AG20443 (cell line): ENCODE measurements around the gene RANBP2.

Experiments used
- DNase-seq: peaks from one replicate; pipeline ENCODE4 v3.0.0; 2012; ENCODE audit warnings: low spot score, mixed read lengths

The RANBP2 gene

DNA sequence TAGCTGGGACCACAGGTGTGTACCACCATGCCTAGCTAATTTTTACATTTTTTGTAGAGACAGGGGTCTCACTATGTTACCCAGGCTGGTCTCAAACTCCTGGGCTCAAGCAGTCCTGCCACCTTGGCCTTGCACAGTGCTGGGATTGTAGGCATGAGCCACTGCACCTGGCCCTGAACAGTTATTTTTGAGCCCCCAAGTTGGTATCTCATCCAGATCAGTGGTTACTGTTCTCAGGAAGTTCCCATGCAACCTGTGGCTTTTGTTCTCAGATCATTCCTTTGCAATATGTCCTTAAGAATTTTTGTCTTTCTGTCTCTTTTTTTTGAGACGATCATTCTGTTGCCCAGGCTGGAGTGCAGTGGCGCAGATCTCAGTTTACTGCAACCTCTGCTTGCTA is 59.6 kb downstream of the RANBP2 start:
- DNase-seq, result no peak

DNA sequence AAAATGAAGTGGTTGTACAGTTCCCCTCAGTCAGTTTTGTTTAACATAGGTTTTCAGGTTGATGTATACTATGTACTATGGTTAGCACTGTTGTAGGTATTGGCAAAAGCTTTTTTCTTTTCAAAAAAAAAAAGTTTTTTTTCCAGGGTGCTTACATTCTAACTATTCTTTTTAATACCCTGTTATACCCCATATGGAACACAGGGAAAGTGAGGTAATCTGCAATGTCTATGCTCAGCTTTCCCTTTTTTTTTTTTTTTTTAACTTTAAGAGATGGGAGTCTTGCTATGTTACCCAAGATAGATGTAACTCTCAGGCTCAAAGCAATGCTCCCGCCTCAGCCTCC is 66.7 kb downstream of the RANBP2 start:
- DNase-seq, result no peak

DNA sequence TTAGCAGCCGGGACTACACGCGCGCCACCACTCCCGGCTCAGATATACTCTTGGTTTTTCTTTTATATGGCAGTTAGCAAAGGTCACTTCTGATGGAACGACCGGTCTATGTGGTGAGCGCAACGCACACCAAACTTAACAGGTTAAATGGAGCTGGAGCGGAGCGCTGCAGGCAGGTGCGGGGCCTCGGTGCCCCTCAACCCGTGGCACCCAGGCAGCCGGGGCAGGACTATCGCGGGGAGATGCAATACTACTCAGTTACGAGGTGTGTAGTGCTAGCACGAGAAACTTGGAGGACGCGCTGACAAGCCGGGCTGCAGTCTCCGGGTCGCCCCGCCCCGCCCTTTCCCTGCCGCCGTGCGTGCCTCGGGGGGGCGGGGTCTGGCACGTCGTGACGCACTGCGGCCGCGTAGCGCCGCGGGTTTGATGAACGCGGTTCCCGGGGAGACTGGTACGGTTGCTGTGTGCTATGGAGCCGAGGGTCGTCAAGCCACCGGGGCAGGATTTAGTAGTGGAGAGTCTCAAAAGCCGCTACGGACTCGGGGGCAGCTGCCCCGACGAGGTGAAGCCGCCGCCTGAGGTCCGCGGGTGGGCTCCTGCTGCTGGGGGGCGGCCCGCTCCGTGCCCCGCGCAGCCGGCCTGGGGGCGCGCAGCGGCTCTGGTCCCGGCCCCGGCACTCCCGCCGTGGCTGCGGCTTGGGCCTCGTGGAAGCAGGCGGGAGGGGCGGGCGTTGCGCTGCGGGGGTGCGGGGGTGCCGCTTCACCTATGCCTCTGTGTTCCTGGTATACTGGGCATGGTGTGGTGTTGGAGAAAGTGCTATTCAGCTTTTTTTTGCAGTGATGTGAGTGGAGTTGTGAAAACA is 67.3 kb downstream of the RANBP2 start, which contains the start of gene CCDC138:
Gene CCDC138 (plus strand): TSS at position 418 of the 862 bp plus-strand sequence. CDS start 52 bp downstream, at position 470.
- DNase-seq, result peak; percentile 99

DNA sequence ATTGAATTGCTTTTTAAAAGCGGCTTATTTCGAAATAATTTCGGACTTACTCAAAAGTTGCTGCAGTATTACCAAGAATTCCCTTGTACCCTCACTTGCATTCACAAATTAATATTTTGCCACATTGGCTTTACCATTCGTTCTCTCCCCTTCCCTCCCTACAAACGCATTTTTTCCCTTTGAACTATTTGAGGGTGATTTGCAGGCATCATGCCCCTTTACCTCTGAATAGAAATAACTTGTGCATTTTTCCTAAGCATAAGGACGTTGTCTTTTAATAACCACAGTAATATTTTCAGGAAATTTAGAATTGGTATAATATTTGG is 67.9 kb downstream of the RANBP2 start:
- no peak for DNase-seq

DNA sequence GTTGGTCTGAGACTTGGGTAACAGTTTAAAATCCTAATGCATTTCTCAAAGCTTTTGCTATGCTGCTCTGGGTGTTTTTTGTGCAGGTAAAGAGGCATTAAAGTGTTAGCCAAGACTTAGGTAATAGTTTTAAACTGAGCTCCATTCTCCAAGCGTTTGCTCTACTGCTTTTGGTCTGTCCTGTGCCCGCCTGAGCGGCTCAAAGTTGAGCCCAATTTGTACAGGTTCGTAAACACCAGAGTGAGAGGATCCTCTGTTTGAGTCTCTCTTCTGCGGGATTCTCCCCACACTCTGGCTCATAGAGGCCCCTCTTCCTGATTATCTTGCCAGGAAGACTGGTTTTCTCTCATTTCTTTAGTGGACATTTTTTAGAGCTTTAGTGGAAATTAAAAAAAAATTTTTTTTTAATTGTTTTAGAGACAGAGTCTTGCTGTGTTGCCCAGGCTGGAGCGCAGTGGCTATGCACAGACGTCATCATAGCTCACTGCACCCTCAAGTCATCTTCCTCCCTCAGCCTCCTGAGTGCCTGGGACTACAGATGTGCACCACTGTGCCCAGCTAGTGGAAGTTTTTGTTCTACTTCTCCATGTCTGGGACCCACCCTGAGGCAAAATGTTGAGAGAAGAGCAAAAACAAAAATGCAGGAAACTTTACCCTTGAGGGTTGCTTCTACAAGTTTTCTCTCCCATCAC is 83.9 kb downstream of the RANBP2 start:
- DNase-seq, result no peak

DNA sequence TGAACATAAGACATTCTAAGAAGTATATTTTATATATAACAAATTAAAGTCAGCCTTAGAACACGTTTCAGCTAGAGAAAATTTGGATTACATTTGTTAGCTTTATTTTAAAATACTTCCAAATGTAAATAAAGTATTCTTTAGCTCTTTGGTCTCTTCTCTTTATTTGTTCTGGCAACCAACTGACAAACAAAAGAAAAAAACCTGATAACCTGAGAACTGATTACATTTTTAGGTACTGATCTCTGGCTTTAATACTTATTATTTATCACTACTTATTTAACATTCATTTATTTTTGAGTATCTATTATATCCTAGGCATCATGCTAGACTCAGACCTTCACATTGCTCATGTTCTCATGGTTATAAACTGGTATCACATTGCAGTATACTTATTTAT is 85.8 kb downstream of the RANBP2 start:
- no peak for DNase-seq

DNA sequence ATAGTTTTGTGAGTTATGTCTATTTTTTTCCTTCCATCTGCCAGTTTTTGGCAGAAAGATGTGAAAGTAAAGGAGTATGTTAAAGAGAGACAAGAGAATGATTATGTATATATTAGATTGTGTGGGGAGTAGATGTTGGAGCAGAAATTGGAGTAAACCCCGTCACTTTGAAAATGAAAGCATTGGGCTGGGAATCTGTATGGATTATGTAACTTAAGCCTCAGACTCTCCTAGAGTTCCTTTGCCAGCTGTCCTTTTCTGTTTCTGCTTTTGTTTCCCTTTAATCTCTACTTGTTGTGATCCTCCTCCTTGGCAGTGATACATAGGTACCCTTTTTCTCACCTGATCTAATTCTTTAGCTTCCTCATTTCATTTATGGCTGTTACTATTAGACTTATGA is 86.5 kb downstream of the RANBP2 start:
- no peak for DNase-seq

DNA sequence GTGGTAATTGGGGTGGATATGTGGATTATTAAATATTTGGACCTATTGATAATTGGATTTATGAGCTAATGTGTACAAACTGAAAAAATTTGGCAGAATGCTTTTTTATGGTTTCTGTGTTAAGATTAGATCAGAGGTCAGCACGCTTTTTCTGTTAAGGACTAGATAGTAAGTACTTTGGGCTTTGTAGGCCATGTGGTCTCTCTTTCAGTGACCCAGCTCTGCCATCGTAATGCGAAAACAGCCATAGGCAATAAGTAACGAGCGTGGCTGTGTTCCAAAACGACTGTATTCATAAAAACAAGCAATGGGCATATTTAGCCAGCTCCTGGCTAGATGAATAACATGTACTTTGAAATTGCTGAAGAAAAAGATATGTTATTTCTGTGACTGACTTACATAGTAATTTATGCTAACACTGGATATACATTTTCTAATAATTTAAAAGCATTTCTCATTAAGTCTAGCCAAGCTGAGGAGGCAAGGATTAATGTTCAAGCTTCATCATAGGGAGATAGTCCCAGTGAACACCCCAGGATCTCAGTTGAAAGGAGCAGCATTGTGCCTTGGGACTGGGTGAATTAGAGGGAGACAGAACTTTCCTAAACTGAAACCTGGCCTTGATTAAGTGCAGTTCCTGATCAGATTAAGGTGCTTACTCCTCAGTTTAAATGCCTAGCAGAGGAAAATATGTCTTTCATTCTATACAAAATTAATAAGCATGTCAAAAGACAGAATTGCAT is 87.3 kb downstream of the RANBP2 start:
- no peak for DNase-seq

DNA sequence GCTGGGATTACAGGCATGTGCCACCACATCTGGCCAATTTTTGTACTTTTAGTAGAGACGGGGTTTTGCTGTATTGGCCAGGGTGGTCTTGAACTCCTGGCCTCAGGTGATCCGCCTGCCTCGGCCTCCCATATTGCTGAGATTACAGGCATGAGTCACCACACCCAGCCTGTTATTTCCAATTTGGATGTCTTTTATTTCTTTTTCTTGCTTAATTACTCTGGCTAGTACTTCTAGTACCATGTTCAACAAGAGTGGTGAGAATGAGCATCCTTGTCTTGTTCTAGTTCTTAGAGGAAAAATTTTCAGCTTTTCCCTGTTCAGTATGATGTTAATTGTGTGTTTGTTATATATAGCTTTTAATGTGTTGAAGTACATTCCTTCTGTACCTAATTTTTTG is 90.7 kb downstream of the RANBP2 start:
- DNase-seq, result no peak

DNA sequence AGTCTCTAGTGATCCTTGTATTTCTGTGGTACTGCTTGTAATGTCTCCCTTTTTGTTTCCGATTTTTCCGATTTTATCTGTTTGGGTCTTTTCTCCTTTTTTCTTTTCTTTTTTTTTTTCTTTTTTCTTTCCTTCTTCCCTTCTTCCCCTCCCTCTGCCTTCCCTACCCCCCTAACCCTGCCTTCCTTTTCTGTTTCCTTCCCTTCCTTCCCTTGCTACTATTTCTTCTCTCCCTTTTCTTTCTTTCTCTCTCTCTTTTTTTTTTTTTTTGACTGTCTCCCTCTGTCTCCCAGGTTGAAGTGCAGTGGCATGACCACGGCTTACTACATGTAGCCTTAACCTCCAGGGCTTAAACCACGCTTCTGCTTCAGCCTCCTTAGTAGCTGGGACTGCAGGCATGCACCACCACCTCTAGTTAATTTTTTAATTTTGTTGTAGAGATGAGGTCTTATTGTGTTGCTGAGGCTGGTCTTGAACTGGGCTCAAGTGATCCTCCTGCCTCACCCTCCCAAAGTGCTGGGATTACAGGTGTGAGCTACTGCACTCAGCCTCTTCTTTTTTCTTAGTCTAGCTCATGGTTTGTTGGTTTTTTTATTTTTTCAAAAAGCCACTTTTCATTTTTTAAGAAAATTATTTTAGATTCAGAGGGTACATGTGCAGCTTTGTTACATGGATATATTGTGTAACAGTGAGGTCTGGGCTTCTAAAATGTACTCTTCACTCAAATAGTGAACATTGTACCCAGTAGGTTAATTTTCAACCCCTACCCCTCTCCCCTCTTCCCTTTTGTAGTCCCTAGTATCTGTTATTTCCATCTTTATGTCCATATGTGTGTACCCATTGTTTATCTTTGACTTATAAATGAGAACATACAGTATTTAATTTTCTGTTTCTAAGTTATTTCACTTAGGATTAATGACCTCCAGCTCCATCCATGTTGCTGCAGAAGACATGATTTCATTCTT is 92.0 kb downstream of the RANBP2 start:
- no peak for DNase-seq

DNA sequence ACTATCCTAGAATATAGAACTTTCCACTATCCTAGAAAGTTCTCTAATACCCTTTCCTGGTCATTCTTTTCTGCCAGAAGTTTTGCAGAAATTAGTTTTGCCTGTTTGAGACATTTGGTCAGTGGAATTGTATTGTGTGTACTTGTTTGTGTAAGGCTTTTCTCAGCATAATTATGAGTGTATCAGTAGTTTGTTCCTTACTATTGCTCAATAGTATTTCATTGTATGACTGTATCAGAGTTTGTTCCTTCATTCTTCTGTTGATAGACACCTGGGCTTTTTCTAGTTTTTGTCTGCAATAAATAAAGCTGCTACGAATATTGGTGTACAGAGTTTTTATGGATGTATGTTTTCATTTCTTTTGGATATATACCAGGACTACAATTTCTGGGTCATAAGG is 94.5 kb downstream of the RANBP2 start:
- no peak for DNase-seq

DNA sequence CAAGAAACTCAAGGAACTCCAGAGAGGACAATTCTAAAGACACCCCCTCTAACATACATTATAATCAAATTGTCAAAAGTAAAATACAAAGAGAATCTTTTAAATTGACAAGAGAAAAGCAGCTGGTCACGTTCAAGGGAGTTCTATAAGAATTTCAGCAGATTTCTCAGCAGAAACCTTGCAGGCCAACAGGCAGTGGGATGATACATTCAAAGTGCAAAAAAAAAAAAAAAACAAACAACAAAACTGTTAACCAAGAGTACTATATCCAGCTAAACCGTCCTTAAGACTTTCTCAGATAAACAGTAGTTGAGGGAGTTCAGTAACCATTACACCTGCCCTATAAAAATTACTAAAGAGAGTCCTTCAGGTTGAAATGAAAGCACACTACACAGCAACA is 101.2 kb downstream of the RANBP2 start:
- DNase-seq, result no peak

DNA sequence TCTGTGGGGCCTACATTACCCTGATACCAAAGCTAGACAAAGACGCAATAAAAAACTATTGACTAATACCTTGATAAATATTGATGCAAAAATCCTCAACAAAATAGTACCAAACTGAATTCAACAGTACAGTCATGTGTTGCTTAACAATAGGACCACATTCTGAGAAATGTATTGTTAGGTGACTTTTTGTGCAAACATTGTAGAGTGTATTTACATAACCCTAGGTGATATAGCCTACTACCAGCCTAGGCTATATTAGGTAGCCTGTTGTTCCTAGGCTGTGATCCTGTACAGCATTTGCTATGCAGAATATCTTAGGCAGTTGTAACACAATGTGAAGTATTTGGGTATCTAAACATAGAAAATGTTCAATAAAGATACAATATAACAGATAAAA is 104.0 kb downstream of the RANBP2 start:
- DNase-seq, result no peak

DNA sequence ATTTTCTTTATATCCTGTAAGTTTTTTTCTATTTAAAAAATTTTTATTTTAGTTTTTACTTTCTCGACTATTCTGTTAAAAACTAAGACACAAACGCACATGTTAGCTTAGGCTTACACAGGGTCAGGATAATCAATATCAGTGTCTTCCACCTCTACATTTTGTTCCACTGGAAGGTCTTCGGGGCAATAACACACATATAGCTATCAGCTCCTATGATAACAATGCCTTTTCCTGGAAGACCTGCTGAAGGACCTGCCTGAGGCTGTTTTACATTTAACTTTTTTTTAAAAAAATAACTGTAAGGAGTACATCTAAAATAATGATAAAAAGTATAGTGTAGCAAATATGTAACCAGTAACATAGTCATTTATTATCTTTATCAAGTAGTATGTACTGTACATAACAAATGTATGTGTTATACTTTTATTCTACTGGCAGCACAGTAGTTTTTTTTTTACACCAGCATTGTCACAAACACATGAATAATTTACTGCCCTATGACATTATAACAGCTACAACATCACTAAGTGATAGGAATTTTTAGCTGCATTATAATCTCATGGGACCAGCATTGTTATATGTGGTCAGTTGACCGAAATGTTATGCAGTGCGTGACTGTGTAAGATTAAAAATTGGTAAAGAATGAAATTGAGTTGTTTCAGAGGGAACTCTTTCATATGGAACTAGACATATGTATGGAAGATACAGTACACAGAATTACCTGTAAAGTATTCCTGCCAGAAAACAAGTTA is 105.2 kb downstream of the RANBP2 start:
- DNase-seq, result no peak

DNA sequence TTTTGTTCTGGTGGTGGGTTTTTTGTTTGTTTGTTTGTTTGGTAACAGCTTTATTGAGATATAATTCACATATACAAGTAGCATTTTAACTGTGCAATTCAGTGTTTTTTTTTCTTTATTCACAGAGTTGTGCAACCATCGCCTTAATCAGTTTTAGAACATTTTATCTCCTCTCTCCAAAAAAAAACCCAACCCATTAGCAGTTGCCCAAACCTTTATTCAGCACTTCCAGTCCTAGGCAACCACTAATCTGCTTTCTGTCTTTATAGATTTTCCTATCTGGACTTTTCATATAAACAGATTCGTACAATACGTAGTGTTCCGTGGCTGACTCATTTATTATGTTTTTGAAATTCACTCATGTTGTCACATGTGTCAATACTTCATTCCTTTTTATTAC is 106.0 kb downstream of the RANBP2 start:
- DNase-seq, result no peak

DNA sequence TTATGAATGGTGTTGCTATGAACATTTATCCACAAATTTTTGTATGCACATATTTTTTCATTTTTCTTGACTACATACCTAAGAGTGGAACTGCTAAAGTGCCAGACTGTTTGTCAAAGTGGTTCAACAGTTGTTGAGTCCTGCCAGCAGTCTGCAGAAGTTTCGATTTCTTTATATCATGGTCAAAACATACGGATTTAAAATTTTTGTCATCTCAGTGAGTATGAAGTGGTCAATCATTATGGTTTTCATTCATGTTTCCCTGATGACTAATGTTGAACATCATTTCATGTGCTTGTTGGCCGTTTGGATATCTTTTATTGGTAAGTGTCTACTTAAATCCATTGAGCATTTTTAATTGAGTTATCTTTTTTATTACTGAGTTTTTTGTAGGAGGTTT is 106.5 kb downstream of the RANBP2 start:
- DNase-seq, result no peak

DNA sequence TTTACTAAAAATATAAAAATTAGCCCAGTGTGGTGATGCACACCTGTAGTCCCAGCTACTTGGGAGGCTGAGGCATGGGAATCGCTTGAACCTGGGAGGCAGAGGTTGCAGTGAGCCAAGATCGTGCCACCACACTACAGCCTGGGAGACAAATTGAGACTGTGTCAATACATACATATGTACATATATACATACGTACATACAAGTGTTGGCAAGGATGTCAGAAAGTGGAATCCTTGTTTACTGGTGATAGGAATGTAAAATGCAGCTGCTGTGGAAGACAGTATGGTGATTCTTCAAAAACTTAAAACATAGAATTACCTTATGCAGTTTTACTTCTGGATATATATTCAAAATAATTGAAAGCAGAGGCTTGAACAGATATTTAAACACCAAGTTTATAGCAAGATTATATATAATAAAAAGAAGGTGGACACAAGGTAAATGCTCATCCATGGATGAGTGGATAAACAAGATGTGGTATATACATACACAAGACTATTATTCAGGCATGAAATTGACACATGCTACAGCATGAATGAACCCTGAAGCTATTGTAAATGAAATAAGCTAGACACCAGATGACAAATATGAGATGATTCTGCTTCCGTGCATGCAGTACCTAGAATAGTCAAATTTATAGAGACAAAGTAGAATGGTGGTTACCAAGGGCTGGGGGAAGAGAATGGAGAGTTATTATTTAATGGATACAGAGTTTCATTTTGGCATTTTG is 110.5 kb downstream of the RANBP2 start:
- DNase-seq, result no peak

DNA sequence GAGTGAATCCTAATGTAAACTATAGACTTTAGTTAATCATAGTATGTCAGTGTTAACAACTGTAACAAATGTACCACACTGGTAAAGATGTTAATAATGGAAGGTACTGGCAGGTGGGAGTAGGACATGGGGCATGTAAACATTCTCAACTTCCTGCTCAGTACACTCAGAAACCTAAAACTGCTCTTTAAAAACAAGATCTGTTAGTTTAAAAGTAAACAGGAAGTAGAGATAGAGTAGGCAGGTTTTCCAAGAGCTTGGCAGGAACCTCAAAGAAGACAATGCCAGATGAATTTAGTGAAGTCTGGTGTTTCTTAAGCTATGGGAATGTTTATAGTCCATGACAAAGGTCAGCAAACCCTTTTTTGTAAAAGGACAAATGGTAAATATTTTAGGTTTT is 113.9 kb downstream of the RANBP2 start:
- DNase-seq, result no peak

DNA sequence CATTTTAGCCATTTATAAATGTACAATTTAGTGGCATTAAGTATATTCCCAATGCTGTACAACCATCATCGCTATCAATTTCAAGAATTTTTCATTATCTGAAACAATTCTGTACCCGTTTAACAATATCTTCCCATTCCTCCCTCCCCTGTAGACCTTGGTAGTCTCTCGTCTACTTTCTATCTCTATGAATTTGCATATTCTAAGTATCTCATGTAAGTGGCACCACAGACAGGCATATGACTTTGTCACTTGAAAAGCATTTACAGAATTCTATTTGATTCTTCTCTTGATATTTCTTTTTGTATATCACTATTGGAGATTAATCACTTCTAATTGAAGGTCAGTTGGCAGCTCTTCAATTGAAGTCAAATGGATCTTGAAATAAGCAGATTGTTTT is 115.3 kb downstream of the RANBP2 start:
- DNase-seq, result no peak

DNA sequence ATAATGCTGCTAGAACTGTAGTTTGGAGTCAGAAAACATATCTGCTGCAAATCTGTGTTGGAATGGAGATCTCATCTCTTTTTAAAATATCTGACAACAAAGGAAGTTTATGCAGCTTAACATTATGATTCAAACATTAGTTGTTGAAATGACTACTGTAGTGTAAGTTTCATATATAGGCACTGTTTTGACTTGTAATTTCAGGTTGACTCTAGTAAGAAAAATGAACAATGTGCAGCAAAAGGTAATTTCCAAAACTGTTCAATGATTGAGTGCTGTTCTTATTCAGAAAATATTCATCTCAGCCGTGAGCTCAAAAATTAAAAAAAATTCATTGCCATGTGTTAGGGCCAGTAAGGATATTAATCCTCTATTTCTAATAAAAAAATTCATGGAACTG is 115.8 kb downstream of the RANBP2 start:
- DNase-seq, result no peak
